ENCODE measurements around the gene DISC1.

- TF ChIP-seq CTCF (IDR thresholded peaks at IDR 0.05; ENCODE audit: extremely low read depth in 1 of 2, insufficient read depth in 1 of 2, low read depth in 1 of 2, low read length in 2 of 2) (no peak), POLR2A (IDR thresholded peaks at IDR 0.05; ENCODE audit: low read depth, low read length) (no peak), EZH2 (IDR thresholded peaks at IDR 0.05; ENCODE audit: borderline replicate concordance, low read depth, low read length, severe bottlenecking) (no peak), FOS (IDR thresholded peaks at IDR 0.05; ENCODE audit: borderline replicate concordance, insufficient read depth, low read length) (peak; percentile 58), MAX (IDR thresholded peaks at IDR 0.05; ENCODE audit: insufficient read depth, insufficient read length) (no peak), POLR2AphosphoS5 (IDR thresholded peaks at IDR 0.05; ENCODE audit: insufficient read depth, low read depth, low read length) (no peak), MYC (IDR thresholded peaks at IDR 0.05; ENCODE audit: low read depth, low read length) (no peak)
Observed at GRCh38 chr1:231844986-231845502, 218.5 kb downstream of the DISC1 start.
